AG09319 (cell line): Measurements from ENCODE around the gene SUMF1.

Experiments used
- DNase-seq: peaks from one replicate; pipeline ENCODE4 v3.0.0-alpha.2; 2010; ENCODE audit warnings: low read depth; ENCODE audit errors: extremely low read depth
- TF ChIP-seq, protein P1 (sequence below): IDR thresholded peaks from 2 replicates; pipeline ENCODE4 v1.5.1; 2011; ENCODE audit warnings: low read depth, mild to moderate bottlenecking, inconsistent platforms, low read length, moderate library complexity

SUMF1 gene

DNA sequence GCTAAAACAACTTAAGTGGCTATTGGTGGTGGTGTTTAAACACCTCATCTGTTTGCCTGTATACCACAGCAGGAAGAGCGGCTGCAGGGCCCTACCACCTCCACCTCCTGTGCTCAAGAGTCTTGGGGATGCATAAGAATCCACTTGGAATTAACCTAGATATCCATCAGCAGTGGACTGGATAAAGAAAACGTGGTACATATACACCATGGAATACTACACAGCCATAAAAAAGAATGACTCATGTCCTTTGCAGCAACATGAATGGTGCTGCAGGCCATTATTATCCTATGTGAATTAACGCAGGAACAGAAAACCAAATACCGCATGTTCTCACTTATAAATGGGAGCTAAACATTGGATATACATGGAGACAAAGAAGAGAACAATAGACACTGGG, 87.1 kb downstream of the SUMF1 start:
- TF ChIP-seq, protein P1, sequence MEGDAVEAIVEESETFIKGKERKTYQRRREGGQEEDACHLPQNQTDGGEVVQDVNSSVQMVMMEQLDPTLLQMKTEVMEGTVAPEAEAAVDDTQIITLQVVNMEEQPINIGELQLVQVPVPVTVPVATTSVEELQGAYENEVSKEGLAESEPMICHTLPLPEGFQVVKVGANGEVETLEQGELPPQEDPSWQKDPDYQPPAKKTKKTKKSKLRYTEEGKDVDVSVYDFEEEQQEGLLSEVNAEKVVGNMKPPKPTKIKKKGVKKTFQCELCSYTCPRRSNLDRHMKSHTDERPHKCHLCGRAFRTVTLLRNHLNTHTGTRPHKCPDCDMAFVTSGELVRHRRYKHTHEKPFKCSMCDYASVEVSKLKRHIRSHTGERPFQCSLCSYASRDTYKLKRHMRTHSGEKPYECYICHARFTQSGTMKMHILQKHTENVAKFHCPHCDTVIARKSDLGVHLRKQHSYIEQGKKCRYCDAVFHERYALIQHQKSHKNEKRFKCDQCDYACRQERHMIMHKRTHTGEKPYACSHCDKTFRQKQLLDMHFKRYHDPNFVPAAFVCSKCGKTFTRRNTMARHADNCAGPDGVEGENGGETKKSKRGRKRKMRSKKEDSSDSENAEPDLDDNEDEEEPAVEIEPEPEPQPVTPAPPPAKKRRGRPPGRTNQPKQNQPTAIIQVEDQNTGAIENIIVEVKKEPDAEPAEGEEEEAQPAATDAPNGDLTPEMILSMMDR = no peak
- no peak for DNase-seq

DNA sequence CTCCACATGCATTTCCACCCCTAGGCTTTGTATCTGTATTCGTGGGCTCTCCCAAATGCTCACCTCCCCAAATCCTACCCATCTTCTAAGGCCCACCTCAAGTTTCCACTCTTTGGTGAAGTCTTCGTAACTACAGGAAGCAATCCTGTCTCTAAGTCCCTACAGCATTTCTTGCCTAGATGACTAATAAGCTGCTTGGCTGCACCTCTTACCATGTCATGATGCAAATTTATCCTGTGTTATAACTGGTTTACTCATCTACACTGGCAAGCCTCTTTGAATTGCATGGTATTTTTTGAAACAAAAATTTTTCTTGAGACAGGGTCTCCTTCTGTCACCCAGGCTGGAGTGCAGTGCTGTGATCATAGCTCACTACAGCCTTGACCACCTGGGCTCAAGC, 90.6 kb downstream of the SUMF1 start:
- TF ChIP-seq, protein P1 = no peak
- DNase-seq = no peak

DNA sequence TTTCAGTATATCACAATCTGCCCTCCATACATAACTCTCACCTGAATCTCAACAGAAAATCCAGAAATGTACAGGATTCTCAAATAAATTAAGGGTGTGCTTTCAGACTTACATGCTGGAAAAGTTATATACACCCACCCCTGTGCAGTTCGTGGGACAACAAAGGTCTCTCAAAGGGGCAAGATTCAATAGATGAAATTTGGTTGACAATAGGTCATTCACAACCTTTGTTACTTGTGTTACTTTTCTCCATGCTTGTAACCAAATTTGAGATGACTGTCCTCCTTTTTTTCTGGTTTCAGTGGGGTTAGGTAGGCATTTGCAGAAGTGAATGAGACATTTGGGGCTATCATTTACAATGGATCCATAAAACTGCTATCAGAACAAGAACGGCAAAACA, 91.2 kb downstream of the SUMF1 start:
- TF ChIP-seq, protein P1 = no peak
- DNase-seq = no peak

DNA sequence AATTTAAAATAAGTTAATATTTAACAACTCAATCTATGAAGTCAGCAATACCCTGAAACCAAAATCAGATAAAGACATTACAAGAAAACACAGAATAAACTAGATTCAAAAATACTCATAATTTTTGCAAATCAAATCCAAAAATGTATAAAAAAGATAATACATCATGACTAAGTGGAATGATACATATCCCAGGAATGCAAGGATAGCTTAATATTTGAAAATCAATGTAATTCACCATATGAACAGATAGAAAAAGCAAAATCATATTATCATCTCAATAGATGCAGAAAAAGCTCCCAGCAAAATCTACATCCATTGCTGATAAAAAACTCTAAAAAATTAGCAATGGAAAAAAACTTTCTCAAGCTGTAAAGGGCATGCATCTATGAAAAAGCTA, 93.4 kb downstream of the SUMF1 start:
- no peak for DNase-seq
- TF ChIP-seq, protein P1 = no peak

DNA sequence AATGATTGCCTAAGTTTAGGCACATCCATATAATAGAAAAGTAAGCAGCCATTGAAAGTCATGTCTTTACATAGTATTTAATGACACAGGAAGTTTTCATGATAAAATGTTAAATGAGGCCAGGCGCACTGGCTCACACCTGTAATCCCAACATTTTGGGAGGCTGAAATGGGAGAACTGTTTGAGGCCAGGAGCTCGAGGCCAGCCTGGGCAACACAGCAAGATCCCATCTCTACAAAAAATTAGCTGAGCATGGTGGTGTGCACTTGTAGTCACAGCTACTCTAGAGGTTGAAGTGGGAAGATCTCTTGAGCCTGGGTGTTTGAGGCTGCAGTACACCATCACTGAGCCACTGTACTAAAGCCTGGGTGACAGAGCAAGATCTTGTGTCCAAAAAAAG, 104.5 kb downstream of the SUMF1 start:
- no peak for DNase-seq
- TF ChIP-seq, protein P1 = no peak

DNA sequence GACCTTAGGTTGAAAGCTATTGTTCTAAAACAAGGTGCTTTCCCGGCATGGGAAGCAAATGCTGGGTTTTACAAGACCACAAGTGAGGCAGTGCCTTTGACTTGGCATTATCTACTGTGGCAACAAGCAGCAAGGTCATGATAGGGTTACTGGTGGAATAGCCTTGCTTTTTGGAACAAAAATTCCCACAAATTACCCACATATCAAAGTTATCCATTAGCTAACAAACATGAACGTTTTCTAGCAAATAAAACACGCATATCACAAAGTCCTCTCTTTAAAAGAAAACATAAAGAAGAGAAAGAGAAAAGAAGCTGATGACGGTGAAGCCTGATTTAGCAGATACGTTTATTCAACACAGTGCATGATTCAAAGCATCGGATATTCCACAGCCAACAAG, 106.3 kb downstream of the SUMF1 start:
- TF ChIP-seq, protein P1 = no peak

DNA sequence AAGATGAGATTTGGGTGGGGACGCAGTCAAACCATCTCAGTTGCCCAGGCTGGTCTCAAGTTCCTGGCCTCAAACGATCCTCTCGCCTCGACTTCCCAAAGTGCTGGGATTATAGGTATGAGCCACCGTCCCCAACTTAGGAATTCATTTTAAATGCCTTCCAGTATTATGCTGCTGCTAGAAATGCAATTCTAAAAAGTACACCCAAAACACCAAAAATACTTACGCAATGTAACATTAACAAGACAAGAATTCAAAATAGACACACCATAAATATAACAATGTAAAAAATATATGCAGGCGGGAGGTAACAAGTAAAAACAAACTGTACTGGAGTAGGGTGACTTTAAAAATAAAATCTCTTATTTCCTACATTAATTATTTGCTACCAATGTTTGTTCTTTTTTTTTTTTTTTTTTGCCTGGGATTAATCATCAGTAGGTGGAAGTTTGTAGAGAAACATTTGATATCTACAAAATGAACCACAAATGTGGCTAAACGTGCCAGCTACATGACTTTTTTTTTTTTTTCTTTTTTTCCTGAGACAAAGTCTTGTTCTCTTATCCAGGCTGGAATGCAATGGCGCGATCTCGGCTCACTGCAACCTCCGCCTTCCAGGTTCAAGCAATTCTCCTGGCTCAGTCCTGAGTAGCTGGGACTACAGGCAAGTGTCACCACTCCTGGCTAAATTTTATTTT, 107.1 kb downstream of the SUMF1 start:
- DNase-seq = no peak
- TF ChIP-seq, protein P1 = no peak

More for the DNA sequence above, 106.3 kb downstream of the SUMF1 start:
- no peak for DNase-seq
